CD4-positive, alpha-beta T cell treated with Interleukin-17A for 4 hours (primary cell): Measurements from ENCODE around the gene ANO2.

ENCODE experiments used
- DNase-seq: peaks from one replicate; pipeline ENCODE4 v3.0.0-alpha.2; 2020; ENCODE audit warnings: mixed read lengths

Gene ANO2

GRCh38 chr12:5612556-5613410 lies 332.3 kb downstream of the ANO2 start:
- DNase-seq = no peak

DNA sequence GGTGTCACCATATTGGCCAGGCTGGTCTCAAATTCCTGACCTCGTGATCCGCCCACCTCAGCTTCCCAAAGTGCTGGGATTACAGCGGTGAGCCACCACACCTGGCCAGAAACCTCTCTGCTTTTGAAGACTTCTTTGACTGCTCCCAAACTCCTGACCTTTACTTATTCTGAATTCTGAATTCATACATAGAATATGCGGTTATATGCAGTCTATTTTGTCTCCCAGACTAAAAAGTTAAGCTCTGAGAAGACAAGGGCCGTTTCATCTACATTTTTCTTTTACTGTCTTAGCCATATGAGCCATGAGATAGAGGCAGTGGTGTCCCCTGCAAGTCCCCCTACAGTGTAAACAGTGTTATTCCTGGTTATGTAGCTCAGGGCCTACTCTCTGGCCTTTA lies 333.9 kb downstream of the ANO2 start:
- DNase-seq = no peak

DNA sequence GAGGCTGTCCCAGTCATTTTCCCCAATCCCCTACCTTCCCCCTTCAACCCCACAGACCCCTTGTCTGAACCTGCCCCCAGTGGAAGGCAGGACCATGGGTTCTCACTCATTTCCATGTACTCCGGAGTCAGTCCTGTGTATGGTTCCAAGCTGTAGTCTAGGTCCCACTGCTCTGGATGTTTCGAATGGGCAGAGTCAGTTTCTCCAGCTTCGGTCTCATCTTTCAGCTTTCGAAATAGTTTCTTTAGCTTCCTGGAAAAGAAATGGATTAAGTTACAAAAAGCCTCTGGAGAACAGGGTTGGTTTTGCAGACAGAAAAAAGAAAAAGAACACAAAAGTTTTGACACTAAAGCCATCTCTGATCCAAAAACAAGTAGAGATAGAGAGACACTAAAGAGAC lies 345.7 kb downstream of the ANO2 start:
- DNase-seq = no peak

GRCh38 chr12:5593998-5594397 lies 351.1 kb downstream of the ANO2 start:
- DNase-seq = no peak

DNA sequence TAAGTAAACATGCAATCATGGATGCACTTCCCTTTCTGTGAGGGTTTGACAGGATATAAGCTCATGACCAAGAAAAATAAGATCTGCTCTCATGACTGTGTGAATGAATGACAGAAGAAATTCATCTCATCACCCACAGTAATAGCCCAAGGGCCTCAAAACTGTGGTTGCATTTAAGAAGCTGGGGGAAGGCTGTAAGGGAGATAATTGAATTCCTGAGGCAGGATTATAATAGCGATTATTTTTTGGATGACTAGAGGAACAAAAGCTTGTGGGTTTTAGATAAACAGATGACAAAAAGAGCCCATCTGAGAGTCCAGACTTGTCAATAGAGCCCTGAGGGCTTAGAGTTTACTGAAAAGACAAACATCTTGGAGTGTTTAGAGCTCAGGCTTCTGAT lies 352.0 kb downstream of the ANO2 start:
- no peak for DNase-seq

GRCh38 chr12:5592310-5592709 lies 352.7 kb downstream of the ANO2 start:
- DNase-seq = no peak

DNA sequence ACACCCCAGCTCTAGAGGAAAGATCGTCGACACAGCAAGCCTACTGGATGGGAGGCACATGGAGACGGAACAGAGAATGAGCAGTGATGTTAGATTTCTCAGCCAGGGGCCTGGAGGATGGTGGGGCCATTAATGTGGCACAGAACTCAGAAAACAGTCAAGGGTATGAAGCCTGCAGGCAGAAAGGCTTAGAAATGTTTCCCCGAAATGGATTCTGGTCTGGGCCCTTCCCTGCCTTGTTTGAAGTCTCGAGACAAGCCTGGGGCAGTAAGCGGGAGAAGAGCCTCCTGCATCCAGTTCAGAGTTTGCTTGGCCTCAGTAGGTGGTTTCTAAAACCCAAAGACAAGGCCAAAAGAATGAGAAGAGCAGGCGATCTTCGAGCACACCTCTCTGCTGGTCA lies 354.7 kb downstream of the ANO2 start:
- DNase-seq = no peak

- no peak for DNase-seq
These were observed 356.0 kb downstream of the ANO2 start for GRCh38 chr12:5589054-5589453.

- no peak for DNase-seq
These were observed 356.5 kb downstream of the ANO2 start for GRCh38 chr12:5588591-5588990.

- DNase-seq = no peak
These were observed 356.9 kb downstream of the ANO2 start for GRCh38 chr12:5588176-5588575.

DNA sequence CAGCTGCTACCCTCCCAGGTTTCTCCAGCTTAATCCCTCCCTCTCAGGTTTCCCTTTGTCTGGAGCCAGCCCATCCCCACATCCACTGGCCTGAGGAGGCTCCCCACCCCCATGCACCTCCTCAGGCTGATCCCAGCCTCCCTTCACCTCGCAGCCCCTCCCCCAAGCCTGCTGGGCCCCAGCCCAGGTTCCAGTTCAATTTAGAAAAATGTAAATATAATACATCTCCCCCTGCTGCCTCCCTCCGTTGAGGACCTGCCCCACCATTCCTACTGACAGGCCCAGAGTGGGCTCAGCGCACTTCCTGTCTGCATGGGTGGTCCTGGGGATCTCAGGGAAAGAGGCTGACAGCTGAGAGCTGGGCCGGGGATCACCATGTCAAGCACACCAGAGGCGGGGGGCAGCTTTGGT lies 357.3 kb downstream of the ANO2 start:
- DNase-seq = no peak

GRCh38 chr12:5586201-5586600 lies 358.9 kb downstream of the ANO2 start:
- no peak for DNase-seq

- DNase-seq = no peak
These were observed 359.9 kb downstream of the ANO2 start for GRCh38 chr12:5585178-5585577.

GRCh38 chr12:5584412-5585175 lies 360.5 kb downstream of the ANO2 start:
- no peak for DNase-seq

DNA sequence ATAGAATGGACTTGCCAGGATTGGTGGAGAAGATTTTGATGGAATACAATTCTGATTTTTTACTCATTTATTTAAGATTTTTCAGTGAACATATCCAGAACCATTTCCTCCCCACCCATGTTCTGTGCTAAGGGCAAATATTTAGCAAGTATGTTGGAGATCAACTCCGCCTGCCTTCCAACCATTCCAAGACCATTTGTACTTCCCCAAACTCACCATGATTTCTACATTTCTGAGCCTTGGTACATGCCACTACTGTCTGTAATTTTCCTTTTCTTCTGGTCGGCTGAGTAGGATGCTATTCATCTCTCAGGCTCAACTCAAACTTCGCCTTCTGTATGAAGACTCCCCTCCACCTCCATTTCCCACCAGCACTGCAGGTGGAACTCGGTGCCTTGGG lies 362.5 kb downstream of the ANO2 start:
- no peak for DNase-seq

- no peak for DNase-seq
These were observed 363.0 kb downstream of the ANO2 start for GRCh38 chr12:5582018-5582417.

DNA sequence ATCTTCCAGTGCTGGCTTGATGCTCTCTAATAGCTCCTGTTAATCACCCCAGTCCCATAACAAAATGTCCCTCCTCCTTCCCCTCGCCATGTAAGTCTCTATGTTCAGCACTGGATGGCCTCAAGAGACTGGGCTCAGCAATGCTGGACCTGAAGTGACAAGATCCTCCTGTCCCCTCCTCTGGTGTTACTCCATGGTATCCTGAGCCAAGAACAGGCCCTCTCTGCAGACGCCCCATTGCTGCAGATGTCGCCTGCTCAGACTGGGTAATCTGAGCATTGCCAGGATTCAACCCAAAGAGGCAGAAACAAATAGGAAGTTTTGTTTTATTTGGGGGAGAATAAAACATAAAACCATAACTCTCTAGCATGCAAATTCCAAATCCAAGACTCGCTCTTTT lies 363.4 kb downstream of the ANO2 start:
- no peak for DNase-seq

DNA sequence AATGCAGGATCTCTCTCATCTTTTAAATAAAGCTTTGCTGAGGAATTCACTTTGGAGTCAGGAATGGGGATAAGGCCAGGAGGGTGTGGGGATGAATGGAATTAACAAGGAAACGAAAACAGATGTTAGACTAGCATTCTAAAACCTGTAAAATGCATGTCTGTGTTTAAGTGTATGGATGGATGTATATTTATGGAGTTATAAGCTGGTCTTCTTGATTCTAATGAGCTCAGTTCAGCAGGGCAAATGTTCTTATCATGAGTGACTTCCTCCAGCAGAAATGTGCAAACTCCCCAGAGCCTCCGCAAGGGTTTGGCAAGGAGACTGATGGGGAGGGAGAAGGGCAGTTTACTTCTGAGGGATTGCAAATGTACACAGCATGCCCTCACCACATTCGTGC lies 364.0 kb downstream of the ANO2 start:
- no peak for DNase-seq

DNA sequence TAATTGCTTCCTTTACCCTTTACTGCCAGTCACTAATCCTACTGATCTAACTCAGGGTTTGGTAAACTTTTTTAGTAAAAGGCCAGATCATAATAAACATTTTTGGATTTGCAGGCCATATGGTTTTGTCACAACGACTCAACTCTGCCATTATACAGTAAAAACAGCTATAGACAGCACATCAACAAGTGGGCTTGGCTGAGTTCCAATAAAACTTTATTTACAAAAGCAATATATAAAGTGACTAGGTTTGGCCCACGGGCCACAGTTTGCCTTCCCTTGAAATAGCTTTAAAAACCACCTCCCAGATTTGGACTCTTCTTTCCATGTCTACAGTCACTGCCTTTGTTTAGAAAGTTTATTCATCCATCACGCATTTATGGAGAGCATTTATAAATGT lies 366.3 kb downstream of the ANO2 start:
- DNase-seq = no peak

- DNase-seq = no peak
These were observed 367.3 kb downstream of the ANO2 start for GRCh38 chr12:5577741-5578140.

- DNase-seq = no peak
These were observed 367.8 kb downstream of the ANO2 start for GRCh38 chr12:5577211-5577612.

DNA sequence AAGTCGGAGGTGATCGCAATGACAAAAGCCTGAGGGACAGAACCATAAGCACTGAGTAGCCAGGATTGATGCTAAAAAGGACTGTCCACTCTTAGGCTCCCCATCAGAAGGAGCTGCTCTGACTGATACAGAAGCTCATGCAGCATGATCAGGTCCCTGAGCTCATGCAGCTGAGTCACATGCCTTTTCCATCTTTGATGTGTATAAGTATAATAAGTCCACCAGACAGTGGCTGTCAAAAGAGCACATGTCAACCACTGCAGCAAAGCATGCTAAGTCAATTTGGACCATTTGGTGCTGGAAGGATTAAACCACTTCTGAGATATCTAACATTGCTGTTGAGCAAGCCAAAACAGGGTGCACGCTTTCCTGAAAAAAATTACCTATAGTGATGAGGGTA lies 369.1 kb downstream of the ANO2 start:
- no peak for DNase-seq

DNA sequence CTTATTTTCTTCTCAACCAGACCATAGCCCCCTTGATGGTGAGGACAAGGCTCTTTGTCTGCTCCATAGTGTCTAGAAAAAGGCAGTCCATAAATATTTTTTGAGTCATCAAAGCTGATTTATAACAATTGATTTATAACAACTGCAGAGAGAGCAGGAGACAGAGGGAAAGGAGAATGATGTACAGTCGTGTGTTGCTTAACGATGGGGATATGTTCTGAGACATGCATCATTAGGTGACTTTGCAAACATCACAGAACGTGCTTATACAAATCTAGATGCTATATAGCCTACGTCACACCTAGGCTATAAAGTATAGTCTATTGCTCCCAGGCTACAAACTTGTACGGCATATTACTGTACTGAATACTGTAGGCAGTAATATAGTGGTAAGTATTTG lies 369.8 kb downstream of the ANO2 start:
- no peak for DNase-seq

DNA sequence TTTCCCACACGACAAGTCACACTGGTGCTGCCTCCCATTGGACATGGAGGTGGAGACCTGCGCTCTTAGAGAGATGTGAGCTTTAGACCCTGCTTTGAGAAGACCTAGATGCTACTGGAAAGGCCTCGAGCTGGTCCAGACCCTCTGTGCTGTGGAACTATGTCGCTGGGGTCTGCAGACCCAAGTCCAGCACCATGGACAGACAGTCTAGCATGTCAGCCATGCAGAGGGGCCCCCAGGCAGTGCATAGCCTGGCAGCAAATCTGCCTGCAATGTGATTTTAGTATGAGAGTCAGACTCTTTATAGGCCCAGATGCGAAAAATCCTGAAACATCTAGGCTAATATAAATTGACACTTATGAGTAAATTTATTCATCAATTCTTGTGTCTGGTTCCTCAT lies 371.7 kb downstream of the ANO2 start:
- DNase-seq = no peak
